ENCODE data around the gene NXPH4. TPM values are rescaled to one million over a fixed set of nuclear protein-coding genes. Genes with fewer than 3 reads are reported as not detected.
A peak's percentile ranks its signal among the peaks of the same experiment; 100 is the strongest.

The NXPH4 gene
- total RNA-seq, 2 donors from 2014 or later: 0.27 TPM; not detected in 1

GRCh38 chr12:57211791-57212700 is 4.5 kb upstream of the NXPH4 start:
- intact Hi-C loops (cut with DNase I): loop anchor here (2.0 kb wide), 1 partner anchor 27 kb away; no protein-coding TSS in a partner anchor
- Histone ChIP-seq H3K4me3 (no peak overlapping the region), H3K27ac (no peak overlapping the region), H3K4me1 (peaks cover 10% of the 10 kb centered on the region), H3K9me3 (no peaks in the 10 kb centered on the region), H3K36me3 (no peaks in the 10 kb centered on the region), H3K27me3 (peaks cover 26% of the 10 kb centered on the region), H3K9ac (ENCODE audit: low read depth in 2 of 2, low read length in 2 of 2) (peak overlapping the region in 1 of 2 donors; percentile 32)
- no peak for DNase-seq
- TF ChIP-seq, protein P1, sequence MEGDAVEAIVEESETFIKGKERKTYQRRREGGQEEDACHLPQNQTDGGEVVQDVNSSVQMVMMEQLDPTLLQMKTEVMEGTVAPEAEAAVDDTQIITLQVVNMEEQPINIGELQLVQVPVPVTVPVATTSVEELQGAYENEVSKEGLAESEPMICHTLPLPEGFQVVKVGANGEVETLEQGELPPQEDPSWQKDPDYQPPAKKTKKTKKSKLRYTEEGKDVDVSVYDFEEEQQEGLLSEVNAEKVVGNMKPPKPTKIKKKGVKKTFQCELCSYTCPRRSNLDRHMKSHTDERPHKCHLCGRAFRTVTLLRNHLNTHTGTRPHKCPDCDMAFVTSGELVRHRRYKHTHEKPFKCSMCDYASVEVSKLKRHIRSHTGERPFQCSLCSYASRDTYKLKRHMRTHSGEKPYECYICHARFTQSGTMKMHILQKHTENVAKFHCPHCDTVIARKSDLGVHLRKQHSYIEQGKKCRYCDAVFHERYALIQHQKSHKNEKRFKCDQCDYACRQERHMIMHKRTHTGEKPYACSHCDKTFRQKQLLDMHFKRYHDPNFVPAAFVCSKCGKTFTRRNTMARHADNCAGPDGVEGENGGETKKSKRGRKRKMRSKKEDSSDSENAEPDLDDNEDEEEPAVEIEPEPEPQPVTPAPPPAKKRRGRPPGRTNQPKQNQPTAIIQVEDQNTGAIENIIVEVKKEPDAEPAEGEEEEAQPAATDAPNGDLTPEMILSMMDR (IDR thresholded peaks at IDR 0.05): no peak

DNA sequence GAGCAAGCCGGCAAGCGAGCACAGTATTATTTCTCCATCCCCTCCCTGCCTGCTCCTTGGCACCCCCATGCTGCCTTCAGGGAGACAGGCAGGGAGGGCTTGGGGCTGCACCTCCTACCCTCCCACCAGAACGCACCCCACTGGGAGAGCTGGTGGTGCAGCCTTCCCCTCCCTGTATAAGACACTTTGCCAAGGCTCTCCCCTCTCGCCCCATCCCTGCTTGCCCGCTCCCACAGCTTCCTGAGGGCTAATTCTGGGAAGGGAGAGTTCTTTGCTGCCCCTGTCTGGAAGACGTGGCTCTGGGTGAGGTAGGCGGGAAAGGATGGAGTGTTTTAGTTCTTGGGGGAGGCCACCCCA is 3.9 kb upstream of the NXPH4 start:
- Histone ChIP-seq H3K9ac (ENCODE audit: low read depth in 2 of 2, low read length in 2 of 2) (peak overlapping the region in 1 of 2 donors; percentile 32), H3K27me3 (peaks cover 32% of the 10 kb centered on the region), H3K27ac (no peak overlapping the region), H3K36me3 (no peaks in the 10 kb centered on the region), H3K4me1 (peaks cover 15% of the 10 kb centered on the region), H3K9me3 (no peaks in the 10 kb centered on the region), H3K4me3 (no peak overlapping the region)
- TF ChIP-seq, protein P1 (IDR thresholded peaks at IDR 0.05): no peak
- intact Hi-C loops (cut with DNase I): loop anchor here (2.0 kb wide), 1 partner anchor 26 kb away; no protein-coding TSS in a partner anchor
- no peak for DNase-seq

DNA sequence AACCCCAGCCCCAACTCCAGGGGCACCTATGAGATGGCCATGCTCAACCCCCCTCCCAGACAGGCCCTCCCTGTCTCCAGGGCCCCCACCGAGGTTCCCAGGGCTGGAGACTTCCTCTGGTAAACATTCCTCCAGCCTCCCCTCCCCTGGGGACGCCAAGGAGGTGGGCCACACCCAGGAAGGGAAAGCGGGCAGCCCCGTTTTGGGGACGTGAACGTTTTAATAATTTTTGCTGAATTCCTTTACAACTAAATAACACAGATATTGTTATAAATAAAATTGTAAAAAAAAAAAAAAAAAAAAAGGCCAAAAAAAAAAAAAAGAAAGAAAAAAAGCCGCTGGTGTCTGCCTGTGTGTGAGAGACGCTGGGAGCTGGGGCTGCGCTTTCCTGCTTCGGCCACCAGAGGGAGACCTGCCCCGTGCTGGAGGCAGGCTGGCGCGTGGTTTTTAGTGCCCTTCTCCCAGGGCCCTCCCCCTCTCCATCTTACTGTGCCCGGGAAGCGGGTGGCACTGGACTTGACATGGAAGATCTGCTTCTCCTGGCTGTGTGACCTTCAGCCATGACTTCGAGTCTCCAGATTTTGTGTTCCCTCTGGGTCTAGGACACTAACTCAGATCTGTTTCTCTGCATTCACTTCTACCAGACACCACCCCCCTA is 3.4 kb upstream of the NXPH4 start:
- intact Hi-C loops (cut with DNase I): loop anchor here (2.0 kb wide), 1 partner anchor 26 kb away; no protein-coding TSS in a partner anchor
- peaks cover 37% of the 10 kb centered on the region for H3K27me3 ChIP-seq
- no peak overlapping the region for H3K4me3 ChIP-seq
- DNase-seq: peak; percentile 88
- H3K9me3 ChIP-seq: no peaks in the 10 kb centered on the region
- TF ChIP-seq, protein P1 (IDR thresholded peaks at IDR 0.05): peak; percentile 97
- H3K4me1 ChIP-seq: peaks cover 15% of the 10 kb centered on the region
- H3K9ac ChIP-seq (ENCODE audit: low read depth in 2 of 2, low read length in 2 of 2): peak overlapping the region in 1 of 2 donors; percentile 32
- no peak overlapping the region for H3K27ac ChIP-seq
- H3K36me3 ChIP-seq: no peaks in the 10 kb centered on the region

- H3K4me1 ChIP-seq: peaks cover 15% of the 10 kb centered on the region
- H3K9me3 ChIP-seq: no peaks in the 10 kb centered on the region
- H3K27ac ChIP-seq: no peak overlapping the region
- H3K27me3 ChIP-seq: peaks cover 44% of the 10 kb centered on the region
- no peaks in the 10 kb centered on the region for H3K36me3 ChIP-seq
- no peak for DNase-seq
- no peak overlapping the region for H3K9ac ChIP-seq (ENCODE audit: low read depth in 2 of 2, low read length in 2 of 2)
- intact Hi-C loops (cut with DNase I): loop anchor here (2.0 kb wide), 1 partner anchor 25 kb away; no protein-coding TSS in a partner anchor
- TF ChIP-seq, protein P1 (IDR thresholded peaks at IDR 0.05): no peak
- H3K4me3 ChIP-seq: no peak overlapping the region
These were observed 2.7 kb upstream of the NXPH4 start for GRCh38 chr12:57213763-57214397.

GRCh38 chr12:57214398-57214781 is 2.2 kb upstream of the NXPH4 start:
- Histone ChIP-seq H3K4me1 (peaks cover 15% of the 10 kb centered on the region), H3K9ac (ENCODE audit: low read depth in 2 of 2, low read length in 2 of 2) (no peak overlapping the region), H3K4me3 (no peak overlapping the region), H3K36me3 (no peaks in the 10 kb centered on the region), H3K9me3 (no peaks in the 10 kb centered on the region), H3K27me3 (peaks cover 49% of the 10 kb centered on the region), H3K27ac (no peak overlapping the region)
- TF ChIP-seq, protein P1 (IDR thresholded peaks at IDR 0.05): peak; percentile 58
- peak; percentile 70 for DNase-seq
- intact Hi-C loops (cut with DNase I): no loop called here
